ENCODE measurements around the gene DENND10.
"Not testable (repeated sequence)": the region's sequence is repeated elsewhere in the genome, so short reads cannot be mapped to it uniquely, and the experiment has no call there.

DENND10 gene

DNA sequence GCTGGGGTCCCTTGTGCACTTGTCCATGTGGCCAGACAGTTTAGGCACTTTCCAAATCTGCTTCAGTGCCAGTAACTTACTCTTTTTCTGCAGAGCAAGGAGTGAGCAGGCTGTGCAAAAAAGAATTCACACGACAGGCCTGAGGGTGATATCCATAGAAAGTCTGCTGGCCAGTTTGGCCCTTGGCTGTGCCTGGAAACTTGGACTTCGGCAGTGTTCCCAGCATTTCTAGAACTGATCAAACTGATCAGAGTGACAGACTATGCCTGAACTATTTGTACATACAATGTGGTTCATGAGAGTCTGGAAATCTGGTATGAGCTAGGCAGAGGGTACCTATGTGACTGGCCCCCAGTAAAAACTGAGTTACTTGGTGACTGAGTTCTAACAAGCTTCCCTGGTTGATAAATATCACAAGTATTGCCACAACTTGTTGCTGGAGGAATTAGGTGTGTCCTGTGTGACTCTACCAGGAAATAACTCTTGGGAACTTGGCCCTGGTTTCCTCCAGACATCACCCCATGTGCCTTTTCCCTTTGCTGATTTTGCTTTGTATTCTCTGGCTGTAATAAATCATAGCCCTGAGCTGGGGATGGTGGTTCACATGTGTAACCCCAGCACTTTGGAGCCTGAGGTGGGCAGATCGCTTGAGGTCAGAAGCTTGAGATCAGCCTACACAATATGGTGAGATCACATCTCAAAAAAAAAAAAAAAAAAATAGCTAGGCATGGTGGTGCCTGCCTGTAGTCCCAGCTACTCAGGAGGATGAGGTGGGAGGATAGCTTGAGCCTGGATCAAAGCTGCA is 3.3 kb upstream of the DENND10 start:
- no peak for DNase-seq

DNA sequence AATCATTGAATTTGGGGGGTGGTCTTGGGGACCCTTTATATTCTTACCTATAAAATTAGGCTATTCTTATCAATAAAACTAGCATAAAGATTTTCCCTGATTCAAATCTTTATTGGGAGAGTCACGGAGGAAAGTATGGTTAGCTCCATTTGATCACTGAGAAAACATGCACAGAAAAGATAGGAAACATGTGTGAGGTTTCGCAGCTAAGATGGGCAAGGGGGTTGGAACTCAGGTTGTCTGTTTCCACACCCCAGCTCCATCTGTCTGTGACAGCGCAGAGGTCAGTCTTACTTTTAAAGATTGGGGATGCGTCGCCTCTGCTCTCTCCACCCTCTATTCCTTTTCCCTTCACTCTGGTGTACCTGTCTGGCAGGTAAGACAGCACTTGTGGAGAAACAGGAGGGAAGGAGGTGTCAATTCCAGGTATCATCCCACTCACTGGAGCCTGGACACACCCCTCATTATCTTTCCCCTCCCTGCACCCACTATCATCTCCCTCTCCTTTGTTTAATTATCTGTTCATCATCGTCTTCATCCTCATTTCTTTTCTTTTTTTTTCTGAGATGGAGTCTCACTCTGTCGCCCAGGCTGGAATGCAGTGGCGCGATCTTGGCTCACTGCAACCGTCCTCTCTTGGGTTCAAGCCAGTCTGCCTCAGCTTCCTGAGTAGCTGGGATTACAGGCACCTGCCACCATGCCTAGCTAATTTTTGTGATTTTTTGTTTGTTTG is 2.4 kb upstream of the DENND10 start:
- no peak for DNase-seq

DNA sequence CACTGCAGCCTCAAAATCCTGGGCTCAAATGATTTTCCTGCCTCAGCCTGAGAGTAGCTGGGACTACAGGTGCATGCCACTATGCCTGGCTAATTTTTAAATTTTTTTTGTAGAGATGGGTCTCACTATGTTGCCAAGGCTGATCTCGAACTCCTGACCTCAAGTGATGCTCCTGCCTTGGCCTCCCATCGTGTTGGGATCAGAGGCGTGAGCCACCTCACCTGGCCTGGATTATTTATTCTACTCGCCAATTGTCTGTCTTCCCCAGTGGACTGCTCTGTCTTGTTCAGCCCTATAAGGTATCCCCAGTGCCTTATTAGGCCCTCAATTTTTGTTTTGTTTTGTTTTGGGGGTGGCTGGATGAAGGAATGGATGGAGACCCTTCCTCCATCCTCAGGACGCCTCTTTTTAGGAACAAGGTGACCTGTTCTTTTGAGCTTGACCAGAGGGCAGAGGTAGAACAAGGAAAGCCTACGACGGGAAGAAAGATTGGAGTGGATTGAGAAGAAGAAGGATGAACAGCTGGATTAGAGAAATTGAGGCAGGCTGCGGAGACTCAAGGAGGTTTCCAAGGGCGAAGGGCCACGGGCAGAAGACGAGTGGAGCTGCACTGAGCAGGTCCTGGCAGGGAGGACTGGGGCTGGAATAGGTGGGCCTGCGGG is 541 bp upstream of the DENND10 start:
- no peak for DNase-seq

DNA sequence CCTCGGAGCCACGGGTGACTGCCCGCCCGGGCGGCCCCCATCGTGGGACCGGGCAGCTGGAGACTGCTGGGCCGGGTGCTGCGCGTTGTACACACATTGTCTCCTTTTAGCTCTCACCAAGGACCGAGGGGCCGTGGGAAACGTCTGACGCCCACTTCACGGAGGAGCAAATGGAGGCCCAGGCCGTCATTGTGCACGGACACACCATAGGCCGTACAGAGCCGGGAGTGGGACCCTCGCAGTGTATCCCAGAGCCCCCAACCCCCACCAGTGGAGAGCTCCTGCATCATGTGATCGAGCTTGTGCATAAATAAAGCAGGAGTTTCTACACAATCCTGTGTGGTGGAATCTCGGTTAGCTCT is 722 bp downstream of the DENND10 start:
- peak; percentile 11 for DNase-seq

DNA sequence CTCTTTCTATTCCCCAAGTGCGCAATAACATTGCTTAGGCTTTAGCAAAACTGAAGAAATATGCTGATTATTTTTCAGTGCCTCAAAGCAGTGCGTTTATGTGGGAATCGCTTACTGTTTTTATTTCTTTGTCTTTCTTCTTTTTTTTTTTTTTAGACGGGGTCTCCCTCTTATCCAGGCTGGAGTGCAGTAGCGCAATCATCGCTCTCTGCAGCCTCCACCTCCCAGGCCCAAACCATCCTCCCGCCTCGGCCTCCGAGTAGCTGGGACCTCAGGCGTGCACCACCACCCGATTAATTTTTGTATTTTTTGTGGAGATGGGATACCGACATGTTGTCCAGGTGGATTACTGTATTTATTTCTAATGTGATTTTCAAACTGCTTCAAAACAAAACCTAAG is 1.2 kb downstream of the DENND10 start:
- DNase-seq: no peak

DNA sequence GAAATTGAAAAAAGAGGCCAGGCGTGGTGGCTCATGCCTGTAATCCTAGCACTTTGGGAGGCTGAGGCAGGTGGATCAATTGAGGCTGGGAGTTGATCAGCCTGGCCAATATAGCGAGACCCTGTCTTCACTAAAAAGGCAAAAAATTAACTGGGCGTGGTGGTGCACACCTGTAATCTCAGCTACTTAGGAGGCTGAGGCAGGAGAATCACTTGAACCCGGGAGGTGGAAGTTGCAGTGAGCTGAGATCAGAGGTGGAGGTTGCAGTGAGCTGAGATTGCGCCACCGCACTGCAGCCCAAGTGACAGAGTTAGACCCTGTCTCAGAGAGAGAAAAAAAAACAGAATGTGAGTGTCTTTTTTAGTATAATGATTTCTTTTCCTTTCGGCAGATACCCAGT is 2.0 kb downstream of the DENND10 start:
- not testable (repeated sequence) for DNase-seq

DNA sequence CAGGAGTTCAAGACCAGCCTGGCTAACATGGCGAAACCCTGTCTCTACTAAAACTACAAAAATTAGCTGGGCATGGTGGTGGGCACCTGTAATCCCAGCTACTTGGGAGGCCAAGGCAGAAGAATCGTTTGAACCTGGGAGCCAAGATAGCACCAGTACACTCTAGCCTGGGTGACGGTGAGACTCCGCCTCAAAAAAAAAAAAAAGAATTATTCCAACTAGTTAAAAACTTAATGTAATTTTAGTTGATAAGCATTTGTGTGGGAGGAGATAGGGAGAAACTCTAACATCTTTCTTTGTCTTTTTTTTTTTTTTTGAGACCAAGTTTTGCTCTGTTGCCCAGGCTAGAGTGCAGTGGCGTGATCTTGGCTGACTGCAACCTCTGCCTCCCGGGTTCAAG is 3.2 kb downstream of the DENND10 start:
- not testable (repeated sequence) for DNase-seq

DNA sequence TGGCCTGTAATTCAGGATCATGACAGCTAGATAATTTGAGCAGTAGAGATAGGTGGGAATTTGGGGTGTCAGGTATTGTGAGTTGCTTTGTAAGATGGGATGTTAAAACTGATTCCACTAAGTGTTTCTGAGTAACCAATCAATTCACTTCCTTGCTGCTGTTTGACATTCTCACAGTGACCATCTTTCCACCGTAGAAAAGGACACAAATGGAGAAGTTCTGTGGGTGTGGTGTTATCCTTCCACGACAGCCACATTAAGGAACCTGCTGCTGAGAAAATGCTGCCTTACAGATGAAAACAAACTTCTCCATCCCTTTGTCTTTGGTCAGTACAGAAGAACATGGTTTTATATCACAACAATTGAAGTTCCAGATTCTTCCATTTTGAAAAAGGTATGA is 3.9 kb downstream of the DENND10 start:
- not testable (repeated sequence) for DNase-seq

DNA sequence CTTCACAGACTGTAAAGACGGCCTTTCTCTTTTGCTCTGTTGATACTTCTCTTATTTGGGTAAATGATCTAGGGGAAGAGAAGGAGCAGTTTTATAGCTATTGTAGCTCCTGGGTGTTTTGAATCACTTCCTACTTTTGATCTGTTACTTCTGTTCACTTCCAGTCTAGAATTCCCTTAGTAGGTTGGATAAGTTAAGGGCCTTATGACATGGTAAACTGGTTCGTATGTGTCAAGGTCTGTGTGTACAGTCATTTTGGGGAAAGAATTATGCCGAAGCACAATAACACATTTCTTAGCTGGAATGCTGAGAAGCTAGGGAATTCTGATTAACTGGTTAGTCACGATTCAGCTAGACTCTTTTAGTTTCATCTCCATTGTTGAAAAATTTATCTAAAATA is 8.1 kb downstream of the DENND10 start:
- no peak for DNase-seq

DNA sequence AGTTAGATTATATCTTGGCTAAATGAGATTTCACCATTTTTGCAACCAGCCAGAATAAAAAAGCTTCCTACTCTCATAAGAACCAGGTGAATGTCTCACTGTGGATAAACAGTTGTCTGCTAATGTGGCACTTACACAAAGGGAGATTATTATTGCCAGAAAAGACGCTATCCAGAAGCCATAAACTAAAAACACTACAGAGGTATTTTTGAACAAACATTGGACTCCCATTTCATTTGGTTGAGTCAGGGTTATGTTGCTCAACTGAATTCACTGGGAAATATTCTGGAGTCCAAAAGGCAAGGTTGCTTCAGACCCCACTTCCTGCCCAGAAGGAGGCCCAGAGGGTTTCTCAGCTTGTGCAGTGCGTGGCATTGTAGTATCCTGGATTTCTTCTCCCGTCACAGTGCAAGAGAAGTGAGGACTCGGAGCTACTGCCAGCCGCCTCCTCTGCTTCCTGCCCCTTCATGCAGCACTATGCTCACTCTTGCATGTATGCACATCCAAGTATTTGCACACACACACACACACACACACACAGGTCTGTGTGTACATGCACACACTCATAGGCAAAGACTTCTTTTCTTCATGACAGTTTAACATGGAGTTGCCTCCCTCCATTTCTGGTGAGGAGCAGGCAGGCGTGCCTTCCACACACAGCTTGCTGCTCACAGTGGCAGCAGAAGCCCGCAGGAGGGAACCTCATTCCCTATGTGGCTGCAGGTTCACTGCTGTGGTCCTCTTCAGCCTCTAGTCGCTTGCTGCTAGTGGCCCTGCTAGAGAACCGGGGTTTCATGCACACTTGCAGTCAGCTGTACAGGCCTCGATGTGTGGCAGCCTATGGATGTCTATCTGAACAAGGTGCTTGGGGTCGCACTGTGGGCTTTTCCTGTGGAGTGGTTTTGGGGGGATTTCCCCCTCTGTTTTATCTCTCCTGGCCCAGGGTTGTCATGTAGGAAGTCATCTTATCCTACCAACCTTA is 10.1 kb downstream of the DENND10 start:
- no peak for DNase-seq

DNA sequence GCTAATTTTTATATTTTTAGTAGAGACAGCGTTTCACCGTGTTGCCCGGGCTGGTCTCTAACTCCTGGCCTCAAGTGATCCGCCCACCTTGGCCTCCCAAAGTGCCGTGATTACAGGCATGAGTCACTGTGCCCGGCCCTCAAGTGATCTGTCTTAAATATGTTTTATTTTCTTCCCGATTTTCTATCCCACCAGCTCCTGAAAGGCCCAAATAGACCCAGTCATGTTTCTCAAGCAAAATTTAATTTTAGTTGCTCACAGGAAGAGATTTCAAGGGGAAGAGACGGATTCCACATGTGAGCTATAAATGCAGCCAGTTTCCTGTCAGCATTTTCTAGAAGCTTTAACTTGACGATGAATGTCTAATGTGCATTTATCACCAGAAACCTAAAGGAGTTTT is 12.0 kb downstream of the DENND10 start:
- no peak for DNase-seq

DNA sequence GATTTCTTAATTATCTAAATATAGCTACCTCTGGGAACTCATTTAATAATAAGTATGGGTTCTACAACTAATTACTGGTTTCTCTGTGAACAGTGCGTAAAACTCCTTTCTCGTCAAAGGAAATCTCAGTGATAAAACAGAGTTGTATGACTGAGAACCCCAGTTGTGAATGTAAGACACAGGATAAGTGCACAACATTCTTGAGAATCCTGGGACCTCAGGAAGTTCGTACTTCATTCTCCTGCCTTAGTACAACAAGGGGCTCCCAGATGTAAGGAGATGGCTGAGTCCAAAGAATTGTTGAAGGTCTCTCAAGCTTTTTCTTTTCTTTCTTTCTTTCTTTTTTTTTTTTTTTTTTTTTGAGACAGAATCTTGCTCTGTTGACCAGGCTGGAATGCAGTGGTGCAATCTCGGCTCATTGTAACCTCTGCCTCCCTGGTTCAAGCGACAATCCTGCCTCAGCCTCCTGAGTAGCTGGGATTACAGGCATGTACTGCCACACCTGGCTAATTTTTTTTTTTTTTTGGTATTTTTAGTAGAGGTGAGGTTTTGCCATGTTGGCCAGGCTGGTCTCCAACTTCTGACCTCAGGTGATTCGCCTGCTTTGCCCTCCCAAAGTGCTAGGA is 12.5 kb downstream of the DENND10 start:
- DNase-seq: no peak

DNA sequence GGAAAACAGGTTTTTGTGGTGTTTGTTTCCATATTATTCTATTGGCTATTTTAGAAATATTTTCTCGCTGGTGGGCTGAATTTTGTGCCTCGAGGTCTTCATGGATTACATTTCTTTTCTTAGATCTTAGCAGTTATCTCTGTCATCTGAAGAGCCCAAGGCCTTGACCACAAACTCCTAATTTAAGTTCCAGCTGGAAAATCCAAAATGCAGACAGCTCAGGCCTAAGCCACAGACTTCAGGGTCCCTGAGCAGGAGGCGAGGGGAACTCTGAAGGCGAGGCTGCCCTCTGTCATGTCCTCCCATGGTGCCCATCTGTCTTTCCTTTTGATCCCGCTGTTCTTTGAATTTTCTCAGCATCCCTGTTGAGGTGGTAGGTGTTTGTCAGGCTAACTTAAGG is 14.3 kb downstream of the DENND10 start:
- no peak for DNase-seq

DNA sequence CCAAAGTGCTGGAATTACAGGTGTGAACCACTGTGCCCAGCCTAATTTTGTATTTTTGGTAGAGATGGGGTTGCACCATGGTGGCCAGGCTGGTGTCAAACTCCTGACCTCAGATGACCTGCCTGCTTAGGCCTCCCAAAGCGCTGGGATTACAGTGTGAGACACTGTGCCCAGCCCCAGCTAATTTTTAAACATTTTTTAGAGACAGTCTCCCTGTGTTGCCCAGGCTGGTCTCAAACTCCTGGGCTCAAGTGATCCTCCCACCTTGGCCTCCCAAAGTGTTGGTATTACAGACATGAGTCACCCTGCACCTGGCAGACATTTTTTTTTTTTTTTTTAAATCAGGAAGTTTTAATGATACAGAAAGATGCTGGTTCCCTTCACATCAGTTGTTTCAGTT is 15.5 kb downstream of the DENND10 start:
- DNase-seq: no peak

DNA sequence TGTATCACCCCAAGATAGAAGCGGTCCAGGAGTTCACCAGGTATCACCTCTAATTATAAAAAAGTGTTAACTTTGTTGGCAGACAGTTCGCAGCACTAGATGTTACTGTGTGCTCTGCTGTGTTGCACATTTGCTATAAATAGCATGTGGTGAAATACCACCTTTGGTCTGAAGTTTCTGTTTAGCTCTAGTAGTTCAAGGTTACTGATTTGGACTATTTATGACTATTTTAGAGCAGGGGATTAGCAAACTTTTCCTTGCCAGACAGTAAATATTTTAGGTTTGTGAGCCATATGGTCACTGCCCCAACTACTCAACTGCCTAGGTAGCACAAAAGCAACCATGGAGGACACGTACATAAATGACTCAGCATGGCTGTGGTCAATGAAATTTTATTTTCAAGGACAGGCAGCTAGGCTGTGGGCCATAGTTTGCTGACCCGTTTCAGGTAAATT is 16.5 kb downstream of the DENND10 start:
- no peak for DNase-seq

DNA sequence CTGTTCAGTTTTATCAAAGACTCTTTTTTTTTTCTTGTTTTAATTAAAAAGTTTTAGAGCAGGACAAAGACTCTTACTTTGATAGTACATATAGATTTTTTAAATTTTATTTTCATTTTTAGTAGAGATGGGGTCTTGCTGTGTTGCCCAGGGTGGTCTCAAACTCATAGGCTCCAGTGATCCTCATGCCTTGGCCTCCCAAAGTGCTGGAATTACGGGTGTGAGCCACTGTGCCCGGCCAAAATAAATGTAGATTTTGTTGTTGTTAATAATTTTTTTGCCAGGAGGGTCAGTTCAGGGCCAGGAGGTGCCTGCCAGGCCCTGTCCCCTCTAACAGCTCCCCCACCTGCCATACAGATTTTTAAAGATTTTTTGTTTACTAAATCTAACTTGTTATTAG is 17.0 kb downstream of the DENND10 start:
- DNase-seq: no peak

DNA sequence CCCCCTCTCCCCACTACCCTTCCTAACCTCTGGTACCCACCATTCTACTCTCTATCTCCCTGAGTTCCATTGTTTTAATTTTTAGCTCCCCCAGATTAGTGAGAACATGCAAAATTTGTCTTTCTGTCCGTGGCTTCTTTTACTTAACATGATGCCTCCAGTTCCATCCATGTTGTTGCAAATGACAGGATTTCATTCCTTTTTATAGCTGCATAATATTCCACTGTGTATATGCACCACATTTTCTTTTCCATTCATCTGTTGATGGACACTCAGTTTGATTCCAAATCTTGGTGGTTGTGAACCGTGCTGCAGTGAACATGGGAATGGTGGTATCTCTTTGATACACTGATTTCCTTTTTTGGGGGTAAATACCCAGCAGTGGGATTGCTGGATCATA is 22.0 kb downstream of the DENND10 start:
- DNase-seq: no peak

DNA sequence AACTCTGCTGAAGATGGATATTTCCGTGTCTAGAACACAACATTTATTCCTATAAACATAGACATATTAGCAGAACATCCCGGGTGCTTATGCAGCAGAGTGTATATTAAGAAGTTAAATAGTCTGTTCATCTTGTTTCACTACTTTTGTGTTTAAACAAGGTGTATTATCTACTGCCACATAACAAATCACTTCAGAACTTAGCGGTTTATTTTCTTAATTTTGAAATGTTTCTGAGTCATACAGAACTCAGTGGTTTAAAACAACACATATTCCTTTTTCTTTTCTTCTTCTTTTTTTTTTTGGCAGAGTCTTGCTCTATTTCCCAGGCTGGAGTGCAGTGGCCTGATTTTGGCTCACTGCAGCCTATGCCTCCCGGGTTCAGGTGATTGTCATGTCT is 25.8 kb downstream of the DENND10 start:
- no peak for DNase-seq

DNA sequence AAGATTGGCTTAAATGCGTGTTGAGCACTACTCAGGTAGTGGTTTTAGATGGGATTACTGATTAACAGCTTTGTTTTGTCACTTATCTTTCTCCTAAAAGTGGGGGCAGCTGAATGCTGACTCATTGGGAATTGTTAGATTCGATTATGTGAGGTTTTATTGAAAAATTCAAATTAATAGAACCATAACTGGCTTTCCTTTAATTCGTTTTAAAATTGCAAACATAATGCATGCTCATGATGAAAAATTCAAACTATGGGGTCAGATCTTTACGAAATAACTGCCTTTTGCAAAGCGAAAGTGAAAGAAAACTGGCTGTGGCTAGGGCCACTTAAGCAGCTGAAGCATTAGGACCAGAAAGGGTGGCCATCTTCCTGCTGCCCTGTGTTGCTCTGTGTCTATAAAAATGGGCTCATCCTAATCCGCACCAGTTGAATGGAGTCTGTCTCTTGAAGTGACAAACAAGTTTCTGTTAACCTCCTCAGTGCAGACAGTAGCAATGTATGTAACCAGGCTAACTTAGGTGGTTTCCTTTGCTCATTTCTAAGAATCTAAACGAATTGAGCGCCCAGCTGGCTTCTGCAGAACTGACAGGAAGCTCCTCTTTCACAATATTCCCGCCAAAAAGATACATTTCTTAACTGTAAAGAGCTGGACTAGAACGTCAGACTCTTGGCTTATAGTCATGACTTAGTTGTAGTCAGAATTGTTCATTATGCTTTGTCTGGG is 27.8 kb downstream of the DENND10 start:
- DNase-seq: peak; percentile 45

DNA sequence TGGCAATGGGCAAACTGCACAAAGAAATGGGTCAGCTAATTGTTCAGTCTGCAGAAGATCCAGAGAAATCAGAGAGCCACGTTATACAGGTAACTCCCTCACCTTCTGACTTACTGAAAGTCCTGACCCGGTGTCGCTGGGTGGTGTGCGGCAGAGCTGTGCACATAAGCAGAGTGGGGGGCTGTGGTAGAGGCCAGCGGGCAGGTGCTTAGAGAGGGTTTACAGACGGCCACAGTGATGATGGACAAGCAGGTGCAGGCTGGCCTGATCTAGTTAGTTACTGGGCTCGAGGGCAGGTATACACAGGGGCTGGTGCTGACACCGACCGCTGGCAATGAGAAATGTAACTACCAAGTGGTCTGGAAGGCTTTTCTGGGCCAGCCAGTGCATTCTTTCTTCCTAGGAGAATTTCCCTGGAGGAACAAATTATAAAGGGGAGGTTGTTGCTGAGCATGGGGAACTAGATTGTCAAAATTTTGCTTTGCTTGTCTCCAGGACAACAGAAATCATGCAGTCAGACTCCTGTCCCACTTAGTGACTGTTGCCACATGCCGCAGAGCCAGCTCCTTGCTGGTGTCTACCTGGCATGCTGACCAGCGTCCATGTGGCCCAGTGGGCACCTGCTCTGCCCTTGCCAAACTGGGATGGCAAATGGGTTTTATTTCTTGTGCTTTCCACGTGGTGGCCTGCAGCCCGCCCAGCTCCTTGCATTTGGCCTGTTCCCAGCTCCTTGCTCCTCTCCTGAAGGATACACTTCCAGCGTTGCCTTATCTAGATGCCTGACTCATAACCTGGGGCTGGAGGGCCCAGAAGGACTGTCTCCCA is 28.8 kb downstream of the DENND10 start:
- no peak for DNase-seq

DNA sequence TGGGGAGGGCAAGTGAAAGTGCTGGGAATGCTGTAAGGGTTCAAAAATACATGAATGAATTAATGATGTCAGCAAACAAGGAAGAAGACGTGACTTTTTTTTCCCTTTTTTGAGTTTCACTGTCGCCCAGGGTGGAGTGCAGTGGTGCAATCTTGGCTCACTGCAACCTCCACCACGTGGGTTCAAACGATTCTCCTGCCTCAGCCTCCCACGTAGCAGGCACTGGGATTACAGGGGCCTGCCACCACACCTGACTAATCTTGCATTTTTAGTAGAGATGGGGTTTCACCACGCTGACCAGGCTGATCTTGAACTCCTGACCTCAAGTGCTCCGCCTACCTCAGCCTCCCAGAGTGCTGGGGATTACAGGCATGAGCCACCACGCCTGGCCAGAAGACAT is 30.0 kb downstream of the DENND10 start:
- peak; percentile 38 for DNase-seq

Data from stimulated activated CD4-positive, alpha-beta T cell treated with anti-CD3 and anti-CD28 coated beads, Interleukin-4, amount 100 ng/mL, for 24 hours (primary cell).